ENCODE data around the gene FOXF1.

The FOXF1 gene

DNA sequence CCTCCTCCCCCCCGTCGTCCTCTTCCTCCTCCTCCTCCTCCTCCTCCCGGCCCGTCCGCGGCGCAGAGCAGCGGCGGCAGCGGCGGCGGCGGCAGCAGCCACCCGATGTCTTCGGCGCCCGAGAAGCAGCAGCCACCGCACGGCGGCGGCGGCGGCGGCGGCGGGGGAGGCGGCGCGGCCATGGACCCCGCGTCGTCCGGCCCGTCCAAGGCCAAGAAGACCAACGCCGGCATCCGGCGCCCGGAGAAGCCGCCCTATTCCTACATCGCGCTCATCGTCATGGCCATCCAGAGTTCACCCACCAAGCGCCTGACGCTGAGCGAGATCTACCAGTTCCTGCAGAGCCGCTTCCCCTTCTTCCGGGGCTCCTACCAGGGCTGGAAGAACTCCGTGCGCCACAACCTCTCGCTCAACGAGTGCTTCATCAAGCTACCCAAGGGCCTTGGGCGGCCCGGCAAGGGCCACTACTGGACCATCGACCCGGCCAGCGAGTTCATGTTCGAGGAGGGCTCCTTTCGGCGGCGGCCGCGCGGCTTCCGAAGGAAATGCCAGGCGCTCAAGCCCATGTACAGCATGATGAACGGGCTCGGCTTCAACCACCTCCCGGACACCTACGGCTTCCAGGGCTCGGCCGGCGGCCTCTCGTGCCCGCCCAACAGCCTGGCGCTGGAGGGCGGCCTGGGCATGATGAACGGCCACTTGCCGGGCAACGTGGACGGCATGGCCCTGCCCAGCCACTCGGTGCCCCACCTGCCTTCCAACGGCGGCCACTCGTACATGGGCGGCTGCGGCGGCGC, at the start of gene FOXF1:
Gene FOXF1 (plus strand): TSS at position 63 of the 797 bp plus-strand sequence. CDS start 43 bp downstream, at position 106.
- Histone ChIP-seq H3K4me1 (ENCODE audit: control insufficient read depth, low read length) (no peaks in the 10 kb centered on the region; the same call in 1 of the 2 replicates), H3K27ac (ENCODE audit: low read depth, low read length) (no peak within 1 kb of the TSS), H3K9me2 (replicated peaks; ENCODE audit: control insufficient read depth, low read length) (no peaks in the 10 kb centered on the region), H4K20me1 (ENCODE audit: control insufficient read depth, insufficient read depth, low read depth, low read length) (no peaks in the 10 kb centered on the region), H3K79me2 (ENCODE audit: control insufficient read depth, low read length) (no peaks in the 10 kb centered on the region), H3K9me3 (ENCODE audit: control insufficient read depth, insufficient read depth, low read length) (no peaks in the 10 kb centered on the region), H3K4me3 (ENCODE audit: low read length) (peak within 1 kb of the TSS; percentile 17; the same call in 1 of the 2 replicates), H3K4me2 (ENCODE audit: low read length) (peak within 1 kb of the TSS; percentile 56), H3F3A (ENCODE audit: control insufficient read depth, insufficient read depth) (no peaks in the 10 kb centered on the region), H3K27me3 (ENCODE audit: control insufficient read depth, low read length) (peaks cover 28% of the 10 kb centered on the region), H3K36me3 (ENCODE audit: control insufficient read depth, low read length) (no peaks in the 10 kb centered on the region)
- TF ChIP-seq, protein P1, sequence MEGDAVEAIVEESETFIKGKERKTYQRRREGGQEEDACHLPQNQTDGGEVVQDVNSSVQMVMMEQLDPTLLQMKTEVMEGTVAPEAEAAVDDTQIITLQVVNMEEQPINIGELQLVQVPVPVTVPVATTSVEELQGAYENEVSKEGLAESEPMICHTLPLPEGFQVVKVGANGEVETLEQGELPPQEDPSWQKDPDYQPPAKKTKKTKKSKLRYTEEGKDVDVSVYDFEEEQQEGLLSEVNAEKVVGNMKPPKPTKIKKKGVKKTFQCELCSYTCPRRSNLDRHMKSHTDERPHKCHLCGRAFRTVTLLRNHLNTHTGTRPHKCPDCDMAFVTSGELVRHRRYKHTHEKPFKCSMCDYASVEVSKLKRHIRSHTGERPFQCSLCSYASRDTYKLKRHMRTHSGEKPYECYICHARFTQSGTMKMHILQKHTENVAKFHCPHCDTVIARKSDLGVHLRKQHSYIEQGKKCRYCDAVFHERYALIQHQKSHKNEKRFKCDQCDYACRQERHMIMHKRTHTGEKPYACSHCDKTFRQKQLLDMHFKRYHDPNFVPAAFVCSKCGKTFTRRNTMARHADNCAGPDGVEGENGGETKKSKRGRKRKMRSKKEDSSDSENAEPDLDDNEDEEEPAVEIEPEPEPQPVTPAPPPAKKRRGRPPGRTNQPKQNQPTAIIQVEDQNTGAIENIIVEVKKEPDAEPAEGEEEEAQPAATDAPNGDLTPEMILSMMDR (IDR thresholded peaks at IDR 0.05; ENCODE audit: low read depth, low read length, poor library complexity, severe bottlenecking) = no peak
- no peak for TF ChIP-seq EZH2phosphoT487 (IDR thresholded peaks at IDR 0.05; ENCODE audit: borderline replicate concordance, low read length)

DNA sequence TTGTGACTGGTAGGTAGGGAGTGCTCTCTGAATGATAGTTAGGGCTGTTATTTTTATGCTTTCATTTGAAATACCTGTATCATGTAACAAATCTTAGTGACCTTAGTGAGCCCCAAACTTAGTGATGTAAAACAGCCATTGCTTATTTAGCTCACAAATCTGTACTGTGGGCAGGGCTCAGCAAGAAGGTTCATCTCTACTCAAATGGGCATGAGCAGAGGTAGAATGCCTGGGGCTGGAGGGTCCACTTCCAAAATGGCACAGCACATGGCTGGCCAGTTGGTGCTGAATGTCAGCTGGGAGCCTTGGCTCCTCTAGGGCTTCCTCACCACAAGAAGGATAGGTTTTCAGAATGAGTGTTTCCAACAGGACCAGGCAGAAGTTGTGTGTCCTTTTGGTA, 49.3 kb upstream of the FOXF1 start:
- no peaks in the 10 kb centered on the region for H3F3A ChIP-seq (ENCODE audit: control insufficient read depth, insufficient read depth)
- H4K20me1 ChIP-seq (ENCODE audit: control insufficient read depth, insufficient read depth, low read depth, low read length) = no peaks in the 10 kb centered on the region
- no peak overlapping the region for H3K4me3 ChIP-seq (ENCODE audit: low read length)
- H3K9me2 ChIP-seq (replicated peaks; ENCODE audit: control insufficient read depth, low read length) = no peaks in the 10 kb centered on the region
- no peaks in the 10 kb centered on the region for H3K36me3 ChIP-seq (ENCODE audit: control insufficient read depth, low read length)
- no peaks in the 10 kb centered on the region for H3K79me2 ChIP-seq (ENCODE audit: control insufficient read depth, low read length)
- no peaks in the 10 kb centered on the region for H3K4me1 ChIP-seq (ENCODE audit: control insufficient read depth, low read length)
- peaks cover 13% of the 10 kb centered on the region; the same call in 1 of the 2 replicates for H3K9me3 ChIP-seq (ENCODE audit: control insufficient read depth, insufficient read depth, low read length)
- H3K4me2 ChIP-seq (ENCODE audit: low read length) = no peak overlapping the region
- no peak overlapping the region for H3K27ac ChIP-seq (ENCODE audit: low read depth, low read length)
- TF ChIP-seq EZH2phosphoT487 (IDR thresholded peaks at IDR 0.05; ENCODE audit: borderline replicate concordance, low read length) = no peak
- TF ChIP-seq, protein P1 (IDR thresholded peaks at IDR 0.05; ENCODE audit: low read depth, low read length, poor library complexity, severe bottlenecking) = no peak
- 0 out of 2 replicates have a peak, but pooled peaks cover 3% of the 10 kb centered on the region for H3K27me3 ChIP-seq (ENCODE audit: control insufficient read depth, low read length)

DNA sequence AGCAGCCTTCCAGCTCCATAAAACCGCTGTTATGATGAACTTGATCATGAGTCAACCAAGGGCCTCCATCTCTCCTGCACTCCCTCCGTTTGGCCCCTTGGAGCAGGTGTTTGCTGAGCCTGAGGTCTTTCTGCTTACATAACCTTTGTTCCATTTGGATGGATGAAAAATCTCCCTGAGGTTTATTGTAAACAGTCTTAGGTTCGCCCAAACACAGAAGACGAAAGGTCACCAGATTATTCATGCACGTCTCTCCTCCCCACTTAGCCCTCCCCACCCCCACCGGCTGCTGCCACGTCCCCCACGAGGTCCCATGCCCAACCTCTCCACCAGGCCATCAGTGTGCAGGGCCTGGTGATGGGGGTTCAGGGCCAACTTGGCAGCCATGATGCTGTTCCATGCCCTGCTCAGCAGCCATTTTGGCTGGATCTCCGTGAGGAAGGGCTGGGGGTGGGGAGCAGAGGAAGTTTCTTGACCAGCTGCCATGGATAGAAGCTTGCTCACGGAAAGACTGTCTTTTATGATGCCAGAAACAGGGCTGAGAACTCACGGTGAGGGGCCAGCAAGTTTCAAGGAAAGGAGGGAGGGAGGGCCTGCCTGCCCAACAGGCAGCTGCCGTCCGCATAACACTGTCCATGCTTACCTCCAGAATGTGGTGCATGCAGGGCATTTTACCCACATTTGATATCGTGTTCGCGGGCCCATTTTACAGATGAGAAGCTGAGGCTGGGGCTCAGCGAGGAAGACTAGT, 47.8 kb upstream of the FOXF1 start:
- Histone ChIP-seq H3K27ac (ENCODE audit: low read depth, low read length) (no peak overlapping the region), H3K36me3 (ENCODE audit: control insufficient read depth, low read length) (no peaks in the 10 kb centered on the region), H3K4me2 (ENCODE audit: low read length) (no peak overlapping the region), H3K79me2 (ENCODE audit: control insufficient read depth, low read length) (no peaks in the 10 kb centered on the region), H3K27me3 (ENCODE audit: control insufficient read depth, low read length) (no peaks in the 10 kb centered on the region), H3F3A (ENCODE audit: control insufficient read depth, insufficient read depth) (no peaks in the 10 kb centered on the region), H3K4me1 (ENCODE audit: control insufficient read depth, low read length) (no peaks in the 10 kb centered on the region), H3K9me3 (ENCODE audit: control insufficient read depth, insufficient read depth, low read length) (peaks cover 13% of the 10 kb centered on the region; the same call in 1 of the 2 replicates), H4K20me1 (ENCODE audit: control insufficient read depth, insufficient read depth, low read depth, low read length) (no peaks in the 10 kb centered on the region), H3K4me3 (ENCODE audit: low read length) (no peak overlapping the region), H3K9me2 (replicated peaks; ENCODE audit: control insufficient read depth, low read length) (no peaks in the 10 kb centered on the region)
- TF ChIP-seq EZH2phosphoT487 (IDR thresholded peaks at IDR 0.05; ENCODE audit: borderline replicate concordance, low read length) = no peak
- TF ChIP-seq, protein P1 (IDR thresholded peaks at IDR 0.05; ENCODE audit: low read depth, low read length, poor library complexity, severe bottlenecking) = no peak
